SK-N-SH (cell line): ENCODE data around the gene SLC25A42. TPM values are rescaled to one million over a fixed set of nuclear protein-coding genes. Genes with fewer than 3 reads are reported as not detected.

Experiments used
- CTCF ChIA-PET: fragments of 300-600, 350-600 bp; formaldehyde crosslinking; extraction: SDS; loops from one replicate; lab custom pipeline; 2021; lab: Yijun Ruan, JAX
- POLR2A ChIA-PET: fragments of 350-600 bp; sonication (Branson Sonifier 250); formaldehyde crosslinking; extraction: SDS; loops from one replicate; lab custom pipeline; 2020; ENCODE audit warnings: antibody characterized with exemption, inconsistent platforms; lab: Yijun Ruan, JAX
- DNase-seq: peaks from one replicate; pipeline ENCODE4 v3.0.0; 2012
- H2AFZ ChIP-seq: fragments of 200-600 bp; sonication (generic); 2 replicates; pipeline ENCODE4 v1.8.1; 2016; ENCODE audit warnings: antibody characterized with exemption, mild to moderate bottlenecking, low read depth
- H3F3A ChIP-seq: fragments of 200-600 bp; sonication (generic); replicated peaks from 2 replicates; pipeline ENCODE3; 2016; ENCODE audit warnings: antibody characterized with exemption, mild to moderate bottlenecking; ENCODE audit not compliant: insufficient read depth
- H3K27ac ChIP-seq, 2 experiments: fragments of 200-500 bp in 1 of 2; fragments of 200-600 bp in 1 of 2; sonication (Bioruptor generic) in 1 of 2; sonication (generic), shearing (Covaris generic) in 1 of 2; 2 replicates each; pipeline versions ENCODE4 v1.5.1 to v1.6.1; 2014 to 2016; ENCODE audit warnings: low read depth in 2 of 2, inconsistent platforms in 1 of 2, low read length in 1 of 2, mild to moderate bottlenecking in 1 of 2, mixed read lengths in 1 of 2
- H3K27me3 ChIP-seq: fragments of 200-600 bp; sonication (generic), shearing (Covaris generic); 2 replicates; pipeline ENCODE4 v1.6.1; 2016; ENCODE audit warnings: mixed run types; ENCODE audit not compliant: insufficient read depth
- H3K36me3 ChIP-seq, 2 experiments: fragments of 200-500 bp in 1 of 2; fragments of 200-600 bp in 1 of 2; sonication (Bioruptor generic) in 1 of 2; sonication (generic) in 1 of 2; replicated peaks in 1 of 2; 2 replicates each; pipeline versions ENCODE3 to v1.5.1; 2014 to 2016; ENCODE audit warnings: low read length in 1 of 2, mild to moderate bottlenecking in 1 of 2; ENCODE audit not compliant: insufficient read depth in 2 of 2, control insufficient read depth in 1 of 2
- H3K4me1 ChIP-seq, 2 experiments: fragments of 200-500 bp in 1 of 2; fragments of 200-600 bp in 1 of 2; sonication (Bioruptor generic) in 1 of 2; sonication (generic), shearing (Covaris generic) in 1 of 2; 2 replicates each; pipeline versions ENCODE4 v1.5.1 to v1.6.1; 2014 to 2016; ENCODE audit warnings: low read depth in 1 of 2, low read length in 1 of 2, mixed run types in 1 of 2; ENCODE audit not compliant: insufficient read depth in 2 of 2, control insufficient read depth in 1 of 2
- H3K4me2 ChIP-seq: fragments of 200-600 bp; sonication (generic), shearing (Covaris generic); 2 replicates; pipeline ENCODE4 v1.6.1; 2017; ENCODE audit warnings: mixed run types
- H3K4me3 ChIP-seq, 2 experiments: fragments of 200-500 bp in 1 of 2; fragments of 200-600 bp in 1 of 2; sonication (Bioruptor generic) in 1 of 2; sonication (generic), shearing (Covaris generic) in 1 of 2; 2 replicates each; pipeline versions ENCODE4 v1.5.1 to v1.8.1; 2014 to 2016; ENCODE audit warnings: low read depth in 2 of 2, inconsistent platforms in 1 of 2, low read length in 1 of 2, mild to moderate bottlenecking in 1 of 2, mixed read lengths in 1 of 2, moderate library complexity in 1 of 2
- H3K79me2 ChIP-seq: fragments of 200-600 bp; sonication (generic); 2 replicates; pipeline ENCODE4 v1.8.1; 2017; ENCODE audit warnings: mild to moderate bottlenecking; ENCODE audit not compliant: insufficient read depth
- H3K9ac ChIP-seq: fragments of 200-600 bp; sonication (generic); 2 replicates; pipeline ENCODE4 v1.6.1; 2017; ENCODE audit warnings: mixed run types
- H3K9me2 ChIP-seq: fragments of 200-600 bp; sonication (generic); 2 replicates; pipeline ENCODE4 v1.6.1; 2017; ENCODE audit warnings: mixed run types
- H3K9me3 ChIP-seq: fragments of 200-600 bp; sonication (generic); 2 replicates; pipeline ENCODE4 v1.6.1; 2017; ENCODE audit warnings: mixed run types, mild to moderate bottlenecking, moderate library complexity
- H4K20me1 ChIP-seq: fragments of 200-600 bp; sonication (generic); 2 replicates; pipeline ENCODE4 v1.6.1; 2017; ENCODE audit warnings: mild to moderate bottlenecking, mixed run types; ENCODE audit not compliant: insufficient read depth
- EZH2phosphoT487 ChIP-seq: fragments of 200-600 bp; sonication (generic); IDR thresholded peaks from 2 replicates; pipeline ENCODE4 v1.6.1; 2017; ENCODE audit warnings: low read depth, mixed run types, mild to moderate bottlenecking, antibody characterized with exemption, moderate library complexity, borderline replicate concordance
- FOSL2 ChIP-seq: IDR thresholded peaks from 2 replicates; pipeline ENCODE4 v1.4.0; 2012; ENCODE audit warnings: low read depth, mild to moderate bottlenecking, moderate library complexity, borderline replicate concordance
- FOXM1 ChIP-seq: IDR thresholded peaks from 2 replicates; pipeline ENCODE4 v1.4.0; 2012; ENCODE audit warnings: low read depth, mild to moderate bottlenecking
- GABPA ChIP-seq: IDR thresholded peaks from 2 replicates; pipeline ENCODE4 v1.4.0; 2012; ENCODE audit warnings: low read depth, mild to moderate bottlenecking
- GATA2 ChIP-seq: sonication (generic); formaldehyde crosslinking; IDR thresholded peaks from 2 replicates; pipeline ENCODE4 v1.5.0; 2020; ENCODE audit warnings: mild to moderate bottlenecking, missing genetic modification reagents
- MEF2A ChIP-seq: IDR thresholded peaks from 2 replicates; pipeline ENCODE4 v1.4.0; 2012; ENCODE audit warnings: low read depth, borderline replicate concordance
- NRF1 ChIP-seq: IDR thresholded peaks from 2 replicates; pipeline ENCODE4 v1.6.1; 2012; ENCODE audit warnings: low read depth, mild to moderate bottlenecking, low read length
- POLR2AphosphoS5 ChIP-seq: IDR thresholded peaks from 2 replicates; pipeline ENCODE4 v1.6.1; 2012; ENCODE audit warnings: low read depth, low read length
- RFX5 ChIP-seq: IDR thresholded peaks from 2 replicates; pipeline ENCODE4 v1.6.1; 2012; ENCODE audit warnings: mild to moderate bottlenecking, improper control_type of control experiment, low read length
- RXRA ChIP-seq: IDR thresholded peaks from 2 replicates; pipeline ENCODE4 v1.4.0; 2012; ENCODE audit warnings: low read depth, mild to moderate bottlenecking, borderline replicate concordance
- WGBS: methylation state at CpG from one replicate; pipeline ENCODE4 v1.1.6; 2017; ENCODE audit warnings: low lambda C conversion rate; 5-methylcytosine and 5-hydroxymethylcytosine counted together
- polyA plus RNA-seq, 3 experiments: library from polyadenylated mRNA; depleted of rRNA; stranded (reverse); fragments of >200 nt; gene quantifications; 2 replicates each; pipeline ENCODE4 v1.2.3, GENCODE V29; 2012
- TF ChIP-seq, protein P1 (sequence below): IDR thresholded peaks from 2 replicates; pipeline ENCODE4 v1.4.0; 2012; ENCODE audit warnings: low read depth, borderline replicate concordance
- TF ChIP-seq, protein P2 (sequence below): IDR thresholded peaks from 2 replicates; pipeline ENCODE4 v1.4.0; 2012; ENCODE audit warnings: low read depth, borderline replicate concordance
- TF ChIP-seq, protein P3 (sequence below): fragments of 200-600 bp; sonication (generic); IDR thresholded peaks from 2 replicates; pipeline ENCODE4 v1.6.1; 2017; ENCODE audit warnings: antibody characterized with exemption, mild to moderate bottlenecking, moderate library complexity
- TF ChIP-seq, protein P4 (sequence below): IDR thresholded peaks from 2 replicates; pipeline ENCODE4; 2012

Gene SLC25A42
- polyA plus RNA-seq, 1 of the 3 experiments (the other 2 are of a cell fraction) = 6.1 TPM

DNA sequence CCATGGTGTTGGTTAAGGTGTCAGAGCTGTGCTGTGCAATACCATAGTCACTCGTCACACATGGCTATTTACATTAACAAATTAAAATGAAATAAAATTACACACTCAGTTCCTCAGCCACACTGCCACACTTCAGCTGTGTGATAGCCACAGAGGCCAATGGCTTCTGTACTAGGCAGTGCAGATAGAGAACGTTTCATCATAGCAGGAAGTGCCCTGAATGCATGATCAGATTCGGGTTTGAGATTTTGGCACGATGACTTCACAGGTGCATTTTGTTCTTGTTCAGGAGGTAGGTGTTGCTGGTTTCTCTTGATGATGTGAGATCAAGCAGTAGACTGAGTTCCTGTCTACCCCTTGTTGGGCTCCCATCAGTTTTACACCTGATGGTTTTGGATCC is 23.9 kb upstream of the SLC25A42 start (continued):
- TF ChIP-seq, protein P1, sequence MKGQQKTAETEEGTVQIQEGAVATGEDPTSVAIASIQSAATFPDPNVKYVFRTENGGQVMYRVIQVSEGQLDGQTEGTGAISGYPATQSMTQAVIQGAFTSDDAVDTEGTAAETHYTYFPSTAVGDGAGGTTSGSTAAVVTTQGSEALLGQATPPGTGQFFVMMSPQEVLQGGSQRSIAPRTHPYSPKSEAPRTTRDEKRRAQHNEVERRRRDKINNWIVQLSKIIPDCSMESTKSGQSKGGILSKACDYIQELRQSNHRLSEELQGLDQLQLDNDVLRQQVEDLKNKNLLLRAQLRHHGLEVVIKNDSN = no peak
- no peak for TF ChIP-seq GATA2 (CRISPR knock-in tag)

DNA sequence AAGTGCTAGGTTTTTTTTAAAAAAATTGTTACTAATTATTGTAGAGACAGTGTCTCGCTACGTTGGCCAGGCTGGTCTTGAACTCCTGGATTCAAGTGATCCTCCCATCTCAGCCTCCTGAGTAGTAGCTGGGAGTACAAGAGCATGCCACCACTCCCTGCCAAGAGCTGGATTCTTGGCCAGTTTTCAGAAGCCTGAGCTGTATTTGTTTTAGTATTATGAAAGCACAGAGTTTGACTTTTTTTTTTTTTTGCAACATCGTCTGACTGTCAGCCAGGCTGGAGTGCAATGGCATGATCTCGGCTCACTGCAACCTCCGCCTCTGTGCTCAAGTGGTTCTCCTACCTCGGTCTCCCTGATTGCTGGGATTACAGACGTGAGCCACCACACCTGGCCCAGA is 23.4 kb upstream of the SLC25A42 start:
- Histone ChIP-seq H4K20me1 (no peaks in the 10 kb centered on the region), H2AFZ (no peak overlapping the region), H3K4me1 (no peaks in the 10 kb centered on the region), H3K79me2 (peaks cover 62% of the 10 kb centered on the region), H3K4me2 (no peak overlapping the region), H3F3A (no peaks in the 10 kb centered on the region), H3K9ac (no peak overlapping the region), H3K27me3 (no peaks in the 10 kb centered on the region), H3K36me3 (peaks cover 6 to 11% of the 10 kb centered on the region in 2 experiments), H3K9me3 (no peaks in the 10 kb centered on the region), H3K4me3 (no peak overlapping the region), H3K9me2 (no peaks in the 10 kb centered on the region), H3K27ac (no peak overlapping the region)
- TF ChIP-seq, protein P2, sequence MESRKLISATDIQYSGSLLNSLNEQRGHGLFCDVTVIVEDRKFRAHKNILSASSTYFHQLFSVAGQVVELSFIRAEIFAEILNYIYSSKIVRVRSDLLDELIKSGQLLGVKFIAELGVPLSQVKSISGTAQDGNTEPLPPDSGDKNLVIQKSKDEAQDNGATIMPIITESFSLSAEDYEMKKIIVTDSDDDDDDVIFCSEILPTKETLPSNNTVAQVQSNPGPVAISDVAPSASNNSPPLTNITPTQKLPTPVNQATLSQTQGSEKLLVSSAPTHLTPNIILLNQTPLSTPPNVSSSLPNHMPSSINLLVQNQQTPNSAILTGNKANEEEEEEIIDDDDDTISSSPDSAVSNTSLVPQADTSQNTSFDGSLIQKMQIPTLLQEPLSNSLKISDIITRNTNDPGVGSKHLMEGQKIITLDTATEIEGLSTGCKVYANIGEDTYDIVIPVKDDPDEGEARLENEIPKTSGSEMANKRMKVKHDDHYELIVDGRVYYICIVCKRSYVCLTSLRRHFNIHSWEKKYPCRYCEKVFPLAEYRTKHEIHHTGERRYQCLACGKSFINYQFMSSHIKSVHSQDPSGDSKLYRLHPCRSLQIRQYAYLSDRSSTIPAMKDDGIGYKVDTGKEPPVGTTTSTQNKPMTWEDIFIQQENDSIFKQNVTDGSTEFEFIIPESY = no peak
- TF ChIP-seq, protein P1 = no peak
- TF ChIP-seq NRF1 = no peak
- no peak for TF ChIP-seq POLR2AphosphoS5
- no peak for TF ChIP-seq MEF2A
- TF ChIP-seq RXRA = no peak
- no peak for TF ChIP-seq GABPA
- TF ChIP-seq FOXM1 = no peak
- TF ChIP-seq GATA2 (CRISPR knock-in tag) = no peak
- ChIA-PET CTCF (no interaction called here), POLR2A (interaction anchor here (0.7 kb wide), 1 partner anchor 13 kb away, joined by 3 read pairs; no protein-coding TSS in a partner anchor)
- 83% methylated on average over 7 of the region's 7 CpGs for WGBS
- no peak for DNase-seq

DNA sequence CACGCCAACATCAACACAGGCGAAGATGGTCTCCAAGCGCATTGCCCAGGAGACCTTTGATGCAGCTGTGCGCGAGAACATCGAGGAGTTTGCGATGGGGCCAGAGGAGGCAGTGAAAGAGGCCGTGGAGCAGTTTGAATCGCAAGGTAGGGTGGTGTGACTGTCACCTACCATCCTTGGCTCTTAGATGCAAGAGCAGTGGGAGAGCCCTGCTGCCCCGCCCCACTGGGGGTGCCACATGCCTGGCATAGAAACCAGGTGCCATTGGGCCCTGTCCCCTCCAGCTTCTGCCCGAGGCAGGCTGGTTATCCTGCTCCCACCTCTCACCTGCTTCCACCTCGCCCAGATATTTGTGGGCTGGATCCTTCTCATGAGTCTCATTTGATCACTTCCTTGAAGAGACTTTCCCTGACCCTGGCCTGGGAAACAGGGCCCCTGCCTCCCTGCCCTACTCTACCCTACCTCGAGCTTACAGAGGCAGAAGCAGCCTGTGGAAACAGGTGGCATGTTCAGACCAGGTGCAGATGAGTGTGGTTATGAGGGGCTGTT is 21.0 kb upstream of the SLC25A42 start:
- DNase-seq = no peak
- H3K79me2 ChIP-seq = peaks cover 38% of the 10 kb centered on the region
- no peaks in the 10 kb centered on the region for H3K9me3 ChIP-seq
- H3F3A ChIP-seq = no peaks in the 10 kb centered on the region
- no peaks in the 10 kb centered on the region for H3K27me3 ChIP-seq
- no peaks in the 10 kb centered on the region for H3K9me2 ChIP-seq
- no peak overlapping the region for H2AFZ ChIP-seq
- H3K27ac ChIP-seq = no peak overlapping the region
- H3K4me3 ChIP-seq = no peak overlapping the region
- no peak overlapping the region for H3K4me2 ChIP-seq
- 91% methylated on average over 9 of the region's 13 CpGs for WGBS
- CTCF ChIA-PET = interaction anchor here (1.3 kb wide), 1 partner anchor 73 kb away, joined by 3 read pairs; no protein-coding TSS in a partner anchor
- POLR2A ChIA-PET = no interaction called here
- H4K20me1 ChIP-seq = no peaks in the 10 kb centered on the region
- H3K4me1 ChIP-seq = no peaks in the 10 kb centered on the region
- H3K9ac ChIP-seq = no peak overlapping the region
- peaks cover 6 to 15% of the 10 kb centered on the region in 2 experiments for H3K36me3 ChIP-seq
- TF ChIP-seq FOSL2 (no peak), RFX5 (no peak), EZH2phosphoT487 (no peak), MEF2A (no peak)
- TF ChIP-seq, protein P3, sequence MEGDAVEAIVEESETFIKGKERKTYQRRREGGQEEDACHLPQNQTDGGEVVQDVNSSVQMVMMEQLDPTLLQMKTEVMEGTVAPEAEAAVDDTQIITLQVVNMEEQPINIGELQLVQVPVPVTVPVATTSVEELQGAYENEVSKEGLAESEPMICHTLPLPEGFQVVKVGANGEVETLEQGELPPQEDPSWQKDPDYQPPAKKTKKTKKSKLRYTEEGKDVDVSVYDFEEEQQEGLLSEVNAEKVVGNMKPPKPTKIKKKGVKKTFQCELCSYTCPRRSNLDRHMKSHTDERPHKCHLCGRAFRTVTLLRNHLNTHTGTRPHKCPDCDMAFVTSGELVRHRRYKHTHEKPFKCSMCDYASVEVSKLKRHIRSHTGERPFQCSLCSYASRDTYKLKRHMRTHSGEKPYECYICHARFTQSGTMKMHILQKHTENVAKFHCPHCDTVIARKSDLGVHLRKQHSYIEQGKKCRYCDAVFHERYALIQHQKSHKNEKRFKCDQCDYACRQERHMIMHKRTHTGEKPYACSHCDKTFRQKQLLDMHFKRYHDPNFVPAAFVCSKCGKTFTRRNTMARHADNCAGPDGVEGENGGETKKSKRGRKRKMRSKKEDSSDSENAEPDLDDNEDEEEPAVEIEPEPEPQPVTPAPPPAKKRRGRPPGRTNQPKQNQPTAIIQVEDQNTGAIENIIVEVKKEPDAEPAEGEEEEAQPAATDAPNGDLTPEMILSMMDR = no peak
- TF ChIP-seq, protein P4, sequence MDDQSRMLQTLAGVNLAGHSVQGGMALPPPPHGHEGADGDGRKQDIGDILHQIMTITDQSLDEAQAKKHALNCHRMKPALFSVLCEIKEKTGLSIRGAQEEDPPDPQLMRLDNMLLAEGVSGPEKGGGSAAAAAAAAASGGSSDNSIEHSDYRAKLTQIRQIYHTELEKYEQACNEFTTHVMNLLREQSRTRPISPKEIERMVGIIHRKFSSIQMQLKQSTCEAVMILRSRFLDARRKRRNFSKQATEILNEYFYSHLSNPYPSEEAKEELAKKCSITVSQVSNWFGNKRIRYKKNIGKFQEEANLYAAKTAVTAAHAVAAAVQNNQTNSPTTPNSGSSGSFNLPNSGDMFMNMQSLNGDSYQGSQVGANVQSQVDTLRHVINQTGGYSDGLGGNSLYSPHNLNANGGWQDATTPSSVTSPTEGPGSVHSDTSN = no peak
